CD14-positive monocyte (primary cell): Measurements from ENCODE around the gene FAM107B. TPM values are rescaled to one million over a fixed set of nuclear protein-coding genes. Genes with fewer than 3 reads are reported as not detected.

Source experiments
- DNase-seq, 3 donors: peaks; one replicate each; pipeline ENCODE4 v3.0.0-alpha.2; 2011 to 2022
- H2AFZ ChIP-seq: 2 replicates; pipeline ENCODE4 v1.6.0; 2012; ENCODE audit warnings: mild to moderate bottlenecking, low read depth, low read length, inconsistent platforms; ENCODE audit not compliant: insufficient read depth, poor library complexity, severe bottlenecking
- H3K27ac ChIP-seq, 2 donors: 1 replicate in 1 of 2; 2 replicates in 1 of 2; pipeline ENCODE4 v1.5.1; 2012 to 2013; ENCODE audit warnings: low read length in 2 of 2, control low read depth in 1 of 2, inconsistent platforms in 1 of 2, low read depth in 1 of 2, mild to moderate bottlenecking in 1 of 2
- H3K27me3 ChIP-seq, 2 donors: one replicate each; pipeline versions ENCODE4 v1.6.0 to v1.6.1; 2011 to 2013; ENCODE audit warnings: low read length in 2 of 2; ENCODE audit not compliant: control insufficient read depth in 2 of 2, insufficient read depth in 2 of 2
- H3K36me3 ChIP-seq, 2 donors: replicated peaks in 1 of 2; 1 replicate in 1 of 2; 2 replicates in 1 of 2; pipeline versions ENCODE4 v1.5.1 to v1.6.1; 2012 to 2013; ENCODE audit warnings: low read length in 2 of 2, control low read depth in 1 of 2, inconsistent platforms in 1 of 2, mild to moderate bottlenecking in 1 of 2; ENCODE audit not compliant: insufficient read depth in 2 of 2, control insufficient read depth in 1 of 2
- H3K4me1 ChIP-seq, 2 donors: 1 replicate in 1 of 2; 2 replicates in 1 of 2; pipeline versions ENCODE4 v1.5.1 to v1.6.1; 2012 to 2013; ENCODE audit warnings: low read length in 2 of 2, control low read depth in 1 of 2, inconsistent platforms in 1 of 2, mild to moderate bottlenecking in 1 of 2, moderate library complexity in 1 of 2; ENCODE audit not compliant: insufficient read depth in 2 of 2, control insufficient read depth in 1 of 2
- H3K4me2 ChIP-seq: replicated peaks from 2 replicates; pipeline ENCODE3; 2012; ENCODE audit warnings: low read length, moderate library complexity, mild to moderate bottlenecking; ENCODE audit not compliant: poor library complexity, severe bottlenecking; ENCODE audit errors: extremely low read depth
- H3K4me3 ChIP-seq, 3 experiments: fragments of 200-600 bp in 1 of 3; sonication (generic) in 1 of 3; replicated peaks in 1 of 3; 1 replicate in 2 of 3; 2 replicates in 1 of 3; pipeline ENCODE4 v1.5.1; 2011 to 2013; ENCODE audit warnings: low read length in 3 of 3, mild to moderate bottlenecking in 3 of 3, control low read depth in 2 of 3, low read depth in 2 of 3, inconsistent platforms in 1 of 3, moderate library complexity in 1 of 3
- H3K79me2 ChIP-seq: 2 replicates; pipeline ENCODE4 v1.6.0; 2012; ENCODE audit warnings: mild to moderate bottlenecking, control low read depth, inconsistent platforms, low read length, moderate library complexity; ENCODE audit not compliant: insufficient read depth
- H3K9ac ChIP-seq: 2 replicates; pipeline ENCODE4 v1.6.0; 2017; ENCODE audit warnings: low read length, mild to moderate bottlenecking; ENCODE audit not compliant: insufficient read depth, poor library complexity, severe bottlenecking
- H3K9me3 ChIP-seq, 2 donors: replicated peaks in 1 of 2; 1 replicate in 1 of 2; 2 replicates in 1 of 2; pipeline versions ENCODE4 v1.5.1 to v1.6.1; 2012 to 2013; ENCODE audit warnings: low read length in 2 of 2, control low read depth in 1 of 2; ENCODE audit not compliant: control insufficient read depth in 1 of 2, insufficient read depth in 1 of 2
- H4K20me1 ChIP-seq: 2 replicates; pipeline ENCODE4 v1.6.0; 2012; ENCODE audit warnings: mild to moderate bottlenecking, low read length, control low read depth, moderate library complexity; ENCODE audit not compliant: insufficient read depth
- H3K27ac Mint-ChIP-seq, 7 donors: one replicate each; pipeline ENCODE4 v1.8.0; 2020; ENCODE audit warnings: mild to moderate bottlenecking in 7 of 7, mixed read lengths in 7 of 7, moderate library complexity in 6 of 7, inconsistent platforms in 2 of 7
- H3K27me3 Mint-ChIP-seq, 3 donors: one replicate each; pipeline ENCODE4 v1.8.0; 2021 to 2022; ENCODE audit warnings: low read depth in 3 of 3, mild to moderate bottlenecking in 3 of 3, mixed read lengths in 3 of 3, moderate library complexity in 3 of 3, inconsistent platforms in 1 of 3
- H3K36me3 Mint-ChIP-seq, 2 donors: one replicate each; pipeline ENCODE4 v1.8.0; 2020; ENCODE audit warnings: mixed read lengths in 2 of 2, inconsistent platforms in 1 of 2, mild to moderate bottlenecking in 1 of 2
- H3K4me1 Mint-ChIP-seq: one replicate; pipeline ENCODE4 v1.8.0; 2020; ENCODE audit warnings: mild to moderate bottlenecking, mixed read lengths
- H3K4me3 Mint-ChIP-seq, 2 donors: one replicate each; pipeline ENCODE4 v1.8.0; 2020; ENCODE audit warnings: mild to moderate bottlenecking in 2 of 2, mixed read lengths in 2 of 2, moderate library complexity in 1 of 2
- H3K9me3 Mint-ChIP-seq, 7 donors: one replicate each; pipeline ENCODE4 v1.8.0; 2020 to 2022; ENCODE audit warnings: mixed read lengths in 7 of 7, mild to moderate bottlenecking in 6 of 7, moderate library complexity in 6 of 7, inconsistent platforms in 2 of 7
- WGBS: methylation state at CpG from one replicate; pipeline ENCODE4 v1.1.5; 2013; ENCODE audit warnings: missing lambda C conversion rate; ENCODE audit not compliant: insufficient coverage; 5-methylcytosine and 5-hydroxymethylcytosine counted together
- intact Hi-C, 2 donors: fragments of 100-400 bp; cut with micrococcal nuclease; formaldehyde crosslinking; loops; one replicate each; pipeline versions ENCODE4 v1.15.0 to v1.15.1; 2023
- polyA plus RNA-seq, 3 donors: library from polyadenylated mRNA; depleted of rRNA in 1 of 3; unstranded in 2 of 3; stranded (reverse) in 1 of 3; fragments of 300-500 nt in 2 of 3; fragments of >200 nt in 1 of 3; fragmentation: Illumina TruSeq in 2 of 3; gene quantifications; 1 replicate in 2 of 3; 2 replicates in 1 of 3; pipeline ENCODE4 v1.2.3, GENCODE V29; 2012 to 2021
- TF ChIP-seq, protein P1 (sequence below): fragments of 200-600 bp; IDR thresholded peaks from one replicate; pipeline ENCODE4 v1.8.0; 2022; ENCODE audit warnings: antibody characterized with exemption, mild to moderate bottlenecking

FAM107B gene
- polyA plus RNA-seq, 3 donors: 27.2 to 68.5 (median 28.4) TPM

DNA sequence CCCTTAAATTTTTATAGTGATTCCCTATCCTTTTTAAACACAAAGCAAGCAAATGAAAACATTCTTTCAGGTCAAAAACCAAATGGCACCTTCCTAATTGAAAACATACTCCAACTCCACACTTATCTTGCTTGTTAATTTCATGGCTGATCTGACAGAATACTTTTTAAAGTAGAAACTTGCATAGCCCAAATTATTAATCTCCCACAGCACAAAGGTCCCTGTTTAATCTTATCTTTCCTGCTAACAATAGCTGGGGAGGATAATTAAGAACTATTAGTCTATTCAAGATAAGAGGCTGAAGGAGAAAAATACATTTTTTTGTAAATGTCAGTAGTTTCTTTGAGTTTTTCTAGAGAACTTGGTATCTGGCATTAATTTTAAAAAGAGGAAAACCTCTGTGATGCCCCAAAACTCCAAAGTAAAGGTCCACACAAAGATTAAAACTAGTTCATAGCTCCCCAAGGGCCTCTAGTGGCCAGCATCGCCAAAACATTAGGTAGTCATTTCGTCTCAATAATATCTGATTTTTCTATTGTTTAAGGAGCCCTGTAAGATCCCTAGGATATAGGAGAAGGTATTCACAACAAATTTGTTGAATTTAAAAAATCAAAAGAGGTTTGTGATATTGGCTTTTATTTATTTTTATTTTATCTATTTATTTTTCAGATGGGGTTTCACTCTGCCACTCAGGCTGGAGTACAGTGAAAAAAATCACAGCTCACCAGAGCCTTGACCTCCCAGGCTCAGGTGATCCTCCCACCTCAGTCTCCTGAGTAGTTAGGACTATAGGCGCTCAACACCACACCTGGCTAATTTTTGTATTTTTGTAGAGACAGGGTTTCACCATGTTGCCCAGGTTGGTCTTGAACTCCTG lies 48.4 kb upstream of the FAM107B start:
- Mint-ChIP-seq H3K27me3 (peaks cover 0 to 3% (median 0%) of the 10 kb centered on the region in 3 donors), H3K9me3 (peaks cover 9 to 19% (median 14%) of the 10 kb centered on the region in 7 donors), H3K4me1 (peaks cover 22% of the 10 kb centered on the region), H3K36me3 (no peaks in the 10 kb centered on the region), H3K4me3 (no peak overlapping the region), H3K27ac (no peak overlapping the region)
- Histone ChIP-seq H3K4me1 (peaks cover 12% of the 10 kb centered on the region in 2 donors), H3K4me2 (no peak overlapping the region), H2AFZ (no peak overlapping the region), H4K20me1 (peaks cover 5% of the 10 kb centered on the region), H3K36me3 (no peaks in the 10 kb centered on the region), H3K9ac (no peak overlapping the region), H3K27ac (no peak overlapping the region), H3K27me3 (no peaks in the 10 kb centered on the region), H3K79me2 (no peaks in the 10 kb centered on the region), H3K9me3 (peaks cover 0 to 13% of the 10 kb centered on the region in 2 donors), H3K4me3 (no peak overlapping the region)
- DNase-seq: peak; percentile 16 to 43 (median 31)
- TF ChIP-seq, protein P1, sequence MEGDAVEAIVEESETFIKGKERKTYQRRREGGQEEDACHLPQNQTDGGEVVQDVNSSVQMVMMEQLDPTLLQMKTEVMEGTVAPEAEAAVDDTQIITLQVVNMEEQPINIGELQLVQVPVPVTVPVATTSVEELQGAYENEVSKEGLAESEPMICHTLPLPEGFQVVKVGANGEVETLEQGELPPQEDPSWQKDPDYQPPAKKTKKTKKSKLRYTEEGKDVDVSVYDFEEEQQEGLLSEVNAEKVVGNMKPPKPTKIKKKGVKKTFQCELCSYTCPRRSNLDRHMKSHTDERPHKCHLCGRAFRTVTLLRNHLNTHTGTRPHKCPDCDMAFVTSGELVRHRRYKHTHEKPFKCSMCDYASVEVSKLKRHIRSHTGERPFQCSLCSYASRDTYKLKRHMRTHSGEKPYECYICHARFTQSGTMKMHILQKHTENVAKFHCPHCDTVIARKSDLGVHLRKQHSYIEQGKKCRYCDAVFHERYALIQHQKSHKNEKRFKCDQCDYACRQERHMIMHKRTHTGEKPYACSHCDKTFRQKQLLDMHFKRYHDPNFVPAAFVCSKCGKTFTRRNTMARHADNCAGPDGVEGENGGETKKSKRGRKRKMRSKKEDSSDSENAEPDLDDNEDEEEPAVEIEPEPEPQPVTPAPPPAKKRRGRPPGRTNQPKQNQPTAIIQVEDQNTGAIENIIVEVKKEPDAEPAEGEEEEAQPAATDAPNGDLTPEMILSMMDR: peak; percentile 66
- WGBS: no CpG with 5 or more reads among the region's 3 CpGs
- intact Hi-C loops: loop anchor here (5.0 to 10.0 kb wide), 5 partner anchors 61 to 318 kb away; no protein-coding TSS in a partner anchor

- no peak overlapping the region for H3K9ac ChIP-seq
- H3K4me3 Mint-ChIP-seq: no peak overlapping the region
- no peaks in the 10 kb centered on the region for H3K36me3 ChIP-seq
- intact Hi-C loops: loop anchor here (5.0 to 10.0 kb wide), 5 partner anchors 60 to 317 kb away; no protein-coding TSS in a partner anchor
- H3K9me3 Mint-ChIP-seq: peaks cover 9 to 23% (median 16%) of the 10 kb centered on the region in 7 donors
- H3K4me2 ChIP-seq: no peak overlapping the region
- no peaks in the 10 kb centered on the region for H3K79me2 ChIP-seq
- peaks cover 0 to 3% (median 0%) of the 10 kb centered on the region in 3 donors for H3K27me3 Mint-ChIP-seq
- H3K4me3 ChIP-seq: no peak overlapping the region
- TF ChIP-seq, protein P1: no peak
- WGBS: 80% methylated on average over 1 of the region's 6 CpGs
- H3K27me3 ChIP-seq: no peaks in the 10 kb centered on the region
- H3K36me3 Mint-ChIP-seq: no peaks in the 10 kb centered on the region
- peaks cover 5% of the 10 kb centered on the region for H4K20me1 ChIP-seq
- H3K4me1 ChIP-seq: peaks cover 5 to 7% of the 10 kb centered on the region in 2 donors
- no peak overlapping the region for H3K27ac ChIP-seq
- H3K4me1 Mint-ChIP-seq: peaks cover 15% of the 10 kb centered on the region
- peaks cover 0 to 13% of the 10 kb centered on the region in 2 donors for H3K9me3 ChIP-seq
- DNase-seq: no peak
- H3K27ac Mint-ChIP-seq: no peak overlapping the region
- no peak overlapping the region for H2AFZ ChIP-seq
These were observed 47.1 kb upstream of the FAM107B start for GRCh38 chr10:14821635-14822375.
